ENCODE results near the gene SKAP1.

DNA sequence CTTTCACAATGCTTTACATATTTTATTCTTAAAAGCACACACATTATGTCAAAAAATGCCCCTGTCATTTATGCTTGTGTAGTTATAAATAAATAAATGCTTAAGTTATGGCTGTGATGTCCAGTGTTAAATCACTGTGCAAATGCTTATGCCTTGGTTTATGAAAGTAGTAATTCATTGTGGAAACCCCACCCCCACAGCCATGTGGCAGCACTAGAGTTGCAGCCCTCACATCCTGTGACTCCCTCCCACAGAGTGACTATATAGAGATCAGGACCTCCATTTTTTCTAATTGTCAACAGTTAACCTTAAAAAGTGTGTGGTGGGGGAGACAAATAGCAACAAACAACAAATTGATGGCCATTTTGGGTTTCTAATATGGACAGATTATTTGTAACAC lies 2.4 kb downstream of the SKAP1 start:
- TF ChIP-seq, protein P1, sequence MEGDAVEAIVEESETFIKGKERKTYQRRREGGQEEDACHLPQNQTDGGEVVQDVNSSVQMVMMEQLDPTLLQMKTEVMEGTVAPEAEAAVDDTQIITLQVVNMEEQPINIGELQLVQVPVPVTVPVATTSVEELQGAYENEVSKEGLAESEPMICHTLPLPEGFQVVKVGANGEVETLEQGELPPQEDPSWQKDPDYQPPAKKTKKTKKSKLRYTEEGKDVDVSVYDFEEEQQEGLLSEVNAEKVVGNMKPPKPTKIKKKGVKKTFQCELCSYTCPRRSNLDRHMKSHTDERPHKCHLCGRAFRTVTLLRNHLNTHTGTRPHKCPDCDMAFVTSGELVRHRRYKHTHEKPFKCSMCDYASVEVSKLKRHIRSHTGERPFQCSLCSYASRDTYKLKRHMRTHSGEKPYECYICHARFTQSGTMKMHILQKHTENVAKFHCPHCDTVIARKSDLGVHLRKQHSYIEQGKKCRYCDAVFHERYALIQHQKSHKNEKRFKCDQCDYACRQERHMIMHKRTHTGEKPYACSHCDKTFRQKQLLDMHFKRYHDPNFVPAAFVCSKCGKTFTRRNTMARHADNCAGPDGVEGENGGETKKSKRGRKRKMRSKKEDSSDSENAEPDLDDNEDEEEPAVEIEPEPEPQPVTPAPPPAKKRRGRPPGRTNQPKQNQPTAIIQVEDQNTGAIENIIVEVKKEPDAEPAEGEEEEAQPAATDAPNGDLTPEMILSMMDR (conservative IDR thresholded peaks at IDR 0.05): no peak
- no peak for TF ChIP-seq EZH2 (IDR thresholded peaks at IDR 0.05; ENCODE audit: low read depth)
